ENCODE data around the gene RPS6KC1. TPM values are rescaled to one million over a fixed set of nuclear protein-coding genes. Genes with fewer than 3 reads are reported as not detected.

RPS6KC1 gene
- total RNA-seq, 2 experiments from 2014 or later, result 9.4 to 10.7 TPM

DNA sequence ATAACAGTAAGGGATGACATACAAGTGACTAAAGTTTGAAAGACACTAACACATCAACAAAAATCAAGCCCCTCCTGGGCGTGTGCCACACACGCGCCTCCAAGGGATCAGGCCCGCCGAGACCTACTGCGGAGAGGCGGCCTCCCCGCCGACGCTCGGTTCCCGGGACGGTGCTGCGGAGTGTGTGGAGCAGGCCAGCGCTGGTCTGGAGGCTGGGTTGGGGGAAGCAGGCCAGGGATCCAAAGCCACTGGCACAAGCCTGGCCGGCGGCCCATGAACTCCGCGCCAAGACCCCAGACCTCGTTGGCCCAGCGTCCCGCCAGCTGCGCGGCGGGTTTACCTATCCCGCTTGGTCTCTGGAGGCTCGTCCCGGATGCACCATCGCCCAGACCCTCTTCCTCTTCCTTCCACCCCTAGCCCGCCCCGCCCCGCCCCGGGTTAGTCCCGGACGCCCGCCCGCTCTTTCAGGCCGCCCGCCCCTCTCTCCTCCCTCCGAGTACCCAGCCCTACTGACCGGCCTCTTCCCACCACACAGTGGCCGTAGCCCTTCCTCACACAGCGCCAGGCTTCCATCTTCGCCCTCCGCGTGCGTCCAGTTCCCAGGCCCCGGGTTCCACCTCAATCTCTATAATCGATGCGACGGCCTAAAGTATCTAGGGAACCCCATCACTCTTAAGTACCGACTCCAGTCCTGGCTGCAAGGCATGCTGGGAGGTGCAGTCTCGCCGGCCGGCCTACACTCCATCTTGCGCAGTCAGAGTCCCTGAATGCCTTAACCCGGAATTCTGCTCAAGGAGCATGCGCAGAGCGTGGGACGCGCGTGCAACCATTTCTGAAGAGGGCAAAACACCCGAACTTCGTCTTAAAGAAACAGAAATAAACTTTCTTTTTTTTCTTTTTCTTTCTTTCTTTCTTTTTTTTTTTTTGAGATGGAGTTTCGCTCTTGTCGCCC lies 35.7 kb upstream of the RPS6KC1 start, which contains the start of gene ANGEL2:
Gene ANGEL2, minus strand, starts transcription at position 769 of the 952 bp plus-strand sequence. Its CDS starts 196 bp downstream, at position 573.
- Histone ChIP-seq H3K27ac (ENCODE audit: low read depth, low read length, poor library complexity, severe bottlenecking) (peak within 1 kb of the TSS; percentile 73), H3K79me2 (ENCODE audit: insufficient read depth, low read depth, low read length) (peaks cover 25% of the 10 kb centered on the region), H3K4me2 (ENCODE audit: low read length) (peak within 1 kb of the TSS; percentile 80), H2AFZ (ENCODE audit: low read length) (peak within 1 kb of the TSS; percentile 80; the same call in 1 of the 2 replicates), H4K20me1 (ENCODE audit: insufficient read depth, low read length) (no peaks in the 10 kb centered on the region), H3K36me3 (ENCODE audit: insufficient read depth, low read length) (peaks cover 30% of the 10 kb centered on the region), H3K9me3 (ENCODE audit: low read length) (no peaks in the 10 kb centered on the region), H3K4me3 (ENCODE audit: low read depth, low read length, poor library complexity, severe bottlenecking) (peak within 1 kb of the TSS; percentile 88), H3K4me1 (ENCODE audit: insufficient read depth, low read length, poor library complexity, severe bottlenecking) (peaks cover 23% of the 10 kb centered on the region), H3K9me2 (ENCODE audit: insufficient read depth, low read length) (no peaks in the 10 kb centered on the region)
- ChIA-PET POLR2A (interaction anchor here (0.7 to 2.6 kb wide), 11 partner anchors 12 to 496 kb away, joined by 3 to 15 read pairs (median 3); partner anchors contain the start of genes NSL1, RPS6KC1 and TATDN3), CTCF (ENCODE audit: unreplicated experiment) (interaction anchor here (0.6 kb wide), 2 partner anchors 239 to 256 kb away, joined by 3 read pairs; no protein-coding TSS in a partner anchor)
- intact Hi-C loops (cut with micrococcal nuclease; ENCODE audit: unreplicated experiment), result loop anchor here (1.0 kb wide), 1 partner anchor 36 kb away; the partner anchor contains the start of gene RPS6KC1
- no TSS peak for BruUV-seq (replicated peaks)
- no peak for TF ChIP-seq EZH2phosphoT487 (IDR thresholded peaks at IDR 0.05; ENCODE audit: borderline replicate concordance, low read depth, low read length)
- no peak for TF ChIP-seq CTCF (conservative IDR thresholded peaks at IDR 0.05; ENCODE audit: low read length)
- peak; percentile 98 for DNase-seq (ENCODE audit: low spot score)

DNA sequence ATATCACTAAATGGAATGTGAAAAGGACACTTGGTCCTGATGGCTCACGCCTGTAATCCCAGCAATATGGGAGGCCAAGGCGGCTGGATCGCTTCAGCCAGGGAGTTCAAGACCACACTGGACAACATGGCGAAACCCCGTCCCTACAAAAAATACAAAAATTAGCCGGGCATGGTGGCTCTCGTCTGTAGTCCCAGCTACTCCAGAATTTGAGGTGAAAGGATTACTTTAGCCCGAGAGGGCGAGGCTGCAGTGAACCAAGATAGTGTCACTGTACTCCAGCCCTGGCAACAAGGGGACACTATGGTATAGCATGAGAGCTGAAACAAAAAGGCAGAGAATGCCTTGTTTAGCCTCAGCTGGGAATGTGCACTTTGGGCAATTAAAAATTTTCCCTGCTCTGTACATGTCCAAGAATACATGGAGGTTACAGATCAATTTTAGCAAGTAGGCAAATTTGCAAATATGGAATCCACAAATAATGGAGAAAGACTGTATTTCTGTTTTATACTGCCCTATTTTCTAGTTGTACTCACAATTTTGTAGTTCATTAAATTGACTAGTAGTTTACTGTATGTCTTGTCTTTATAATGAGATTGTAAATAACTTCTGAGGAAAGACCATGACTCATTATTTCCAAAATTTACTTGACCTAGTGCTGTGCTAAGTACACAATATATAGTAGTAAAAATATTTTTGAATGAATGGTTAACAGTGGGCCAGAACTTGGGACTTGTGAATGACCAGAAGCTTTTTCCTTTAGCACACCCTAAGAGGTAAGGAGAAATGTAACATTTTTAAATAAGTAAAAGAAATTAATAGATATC lies 33.4 kb upstream of the RPS6KC1 start:
- no peak for TF ChIP-seq CTCF (conservative IDR thresholded peaks at IDR 0.05; ENCODE audit: low read length)
- no peak for TF ChIP-seq EZH2phosphoT487 (IDR thresholded peaks at IDR 0.05; ENCODE audit: borderline replicate concordance, low read depth, low read length)
- peaks cover 23% of the 10 kb centered on the region for H3K4me1 ChIP-seq (ENCODE audit: insufficient read depth, low read length, poor library complexity, severe bottlenecking)
- no peak overlapping the region for H3K4me2 ChIP-seq (ENCODE audit: low read length)
- H3K27ac ChIP-seq (ENCODE audit: low read depth, low read length, poor library complexity, severe bottlenecking), result no peak overlapping the region
- POLR2A ChIA-PET, result no interaction called here
- peaks cover 8% of the 10 kb centered on the region; the same call in 1 of the 2 replicates for H3K36me3 ChIP-seq (ENCODE audit: insufficient read depth, low read length)
- H3K9me2 ChIP-seq (ENCODE audit: insufficient read depth, low read length), result no peaks in the 10 kb centered on the region
- no peak overlapping the region for H2AFZ ChIP-seq (ENCODE audit: low read length)
- no peaks in the 10 kb centered on the region for H4K20me1 ChIP-seq (ENCODE audit: insufficient read depth, low read length)
- peaks cover 25% of the 10 kb centered on the region for H3K79me2 ChIP-seq (ENCODE audit: insufficient read depth, low read depth, low read length)
- BruUV-seq (replicated peaks), result no TSS peak
- intact Hi-C loops (cut with micrococcal nuclease; ENCODE audit: unreplicated experiment), result no loop called here
- no peak overlapping the region for H3K4me3 ChIP-seq (ENCODE audit: low read depth, low read length, poor library complexity, severe bottlenecking)
- no peak for DNase-seq (ENCODE audit: low spot score)
- no peaks in the 10 kb centered on the region for H3K9me3 ChIP-seq (ENCODE audit: low read length)
- CTCF ChIA-PET (ENCODE audit: unreplicated experiment), result no interaction called here
